Fibroblast of villous mesenchyme (primary cell): ENCODE measurements around the gene PSMB4. TPM values are rescaled to one million over a fixed set of nuclear protein-coding genes. Genes with fewer than 3 reads are reported as not detected.

Source experiments
- DNase-seq: peaks from one replicate; pipeline ENCODE4 v3.0.0-alpha.2; 2010; ENCODE audit warnings: low read depth
- H3K4me3 ChIP-seq: 2 replicates; pipeline ENCODE4 v1.5.1; 2011; ENCODE audit warnings: low read depth, mild to moderate bottlenecking, low read length
- small RNA-seq: library from RNA; depleted of rRNA; stranded (forward); fragments of <200 nt; gene quantifications from one replicate; pipeline ENCODE3, GENCODE V24; 2012
- total RNA-seq: library from RNA; depleted of rRNA; stranded (reverse); fragments of >200 nt; gene quantifications from 2 replicates; pipeline ENCODE4 v1.2.3, GENCODE V29; 2012
- TF ChIP-seq, protein P1 (sequence below): IDR thresholded peaks from 2 replicates; pipeline ENCODE4 v1.5.1; 2012; ENCODE audit warnings: low read depth, mild to moderate bottlenecking, low read length; ENCODE audit not compliant: insufficient read depth

PSMB4 gene
- total RNA-seq, 1 donor: 427 TPM

GRCh38 chr1:151444783-151445177, 45.4 kb downstream of the PSMB4 start:
- DNase-seq: no peak
- no peak overlapping the region for H3K4me3 ChIP-seq
- TF ChIP-seq, protein P1, sequence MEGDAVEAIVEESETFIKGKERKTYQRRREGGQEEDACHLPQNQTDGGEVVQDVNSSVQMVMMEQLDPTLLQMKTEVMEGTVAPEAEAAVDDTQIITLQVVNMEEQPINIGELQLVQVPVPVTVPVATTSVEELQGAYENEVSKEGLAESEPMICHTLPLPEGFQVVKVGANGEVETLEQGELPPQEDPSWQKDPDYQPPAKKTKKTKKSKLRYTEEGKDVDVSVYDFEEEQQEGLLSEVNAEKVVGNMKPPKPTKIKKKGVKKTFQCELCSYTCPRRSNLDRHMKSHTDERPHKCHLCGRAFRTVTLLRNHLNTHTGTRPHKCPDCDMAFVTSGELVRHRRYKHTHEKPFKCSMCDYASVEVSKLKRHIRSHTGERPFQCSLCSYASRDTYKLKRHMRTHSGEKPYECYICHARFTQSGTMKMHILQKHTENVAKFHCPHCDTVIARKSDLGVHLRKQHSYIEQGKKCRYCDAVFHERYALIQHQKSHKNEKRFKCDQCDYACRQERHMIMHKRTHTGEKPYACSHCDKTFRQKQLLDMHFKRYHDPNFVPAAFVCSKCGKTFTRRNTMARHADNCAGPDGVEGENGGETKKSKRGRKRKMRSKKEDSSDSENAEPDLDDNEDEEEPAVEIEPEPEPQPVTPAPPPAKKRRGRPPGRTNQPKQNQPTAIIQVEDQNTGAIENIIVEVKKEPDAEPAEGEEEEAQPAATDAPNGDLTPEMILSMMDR: no peak

DNA sequence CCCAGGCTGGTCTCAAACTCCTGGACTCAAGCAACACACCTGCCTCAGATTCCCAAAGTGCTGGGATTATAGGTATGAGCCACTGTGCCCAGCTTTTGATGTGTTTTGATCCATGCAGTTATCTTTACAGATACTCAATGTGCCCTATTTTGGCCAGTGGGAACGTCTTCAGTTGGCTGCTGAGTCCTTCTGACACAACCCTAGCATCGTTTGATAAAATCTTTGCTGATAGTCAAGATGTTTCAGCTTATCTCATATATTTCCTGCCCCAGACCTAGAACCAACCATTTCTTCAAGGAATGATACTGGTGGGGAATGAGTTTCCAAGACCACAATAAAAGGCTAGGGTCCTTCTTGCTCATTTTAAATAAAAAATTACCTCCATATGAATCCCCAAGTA, 48.3 kb downstream of the PSMB4 start:
- DNase-seq: no peak
- no peak overlapping the region for H3K4me3 ChIP-seq
- TF ChIP-seq, protein P1: no peak

Small RNAs within 50 kb of the gene (small RNA-seq; reads per million reads assigned to genes)
- not detected for gene RNY4P25

Other genes starting within 250 kb of the PSMB4 start
- gene TNFAIP8L2, start 242.9 kb upstream of the PSMB4 start, total RNA-seq: not detected in 2 replicates
- gene LYSMD1, start 233.7 kb upstream of the PSMB4 start, total RNA-seq: 10.0 and 11.7 TPM in 2 replicates
- 23.7 and 31.2 TPM in 2 replicates for gene SCNM1, start 233.4 kb upstream of the PSMB4 start, total RNA-seq
- not detected in 2 replicates for gene TMOD4, start 223.6 kb upstream of the PSMB4 start, total RNA-seq
- 40.3 and 44.0 TPM in 2 replicates for gene VPS72, start 209.4 kb upstream of the PSMB4 start, total RNA-seq
- 78.3 and 131 TPM in 2 replicates for gene PIP5K1A, start 201.0 kb upstream of the PSMB4 start, total RNA-seq
- 135 and 139 TPM in 2 replicates for gene PSMD4, start 144.8 kb upstream of the PSMB4 start, total RNA-seq
- 12.6 and 16.4 TPM in 2 replicates for gene ZNF687, start 117.3 kb upstream of the PSMB4 start, total RNA-seq
- 61.2 and 85.5 TPM in 2 replicates for gene PI4KB, start 72.2 kb upstream of the PSMB4 start, total RNA-seq
- 34.8 and 58.7 TPM in 2 replicates for gene RFX5, start 52.3 kb upstream of the PSMB4 start, total RNA-seq
- 23.3 and 27.7 TPM in 2 replicates for gene SELENBP1, start 26.9 kb upstream of the PSMB4 start, total RNA-seq
- 28.0 and 31.1 TPM in 2 replicates for gene POGZ, start 59.9 kb downstream of the PSMB4 start, total RNA-seq
- under 0.01 TPM in 1 of 2 replicates, not detected in the other for gene CGN, start 111.8 kb downstream of the PSMB4 start, total RNA-seq
- 16.8 and 32.8 TPM in 2 replicates for gene TUFT1, start 140.7 kb downstream of the PSMB4 start, total RNA-seq
- gene SNX27, start 212.5 kb downstream of the PSMB4 start, total RNA-seq: 26.7 and 34.5 TPM in 2 replicates